SK-N-MC (cell line): ENCODE results near the gene ACADL.

Source experiments
- EZH2 ChIP-seq: fragments of 200-600 bp; sonication (generic); IDR thresholded peaks from one replicate; pipeline ENCODE4 v1.6.1; 2017; ENCODE audit warnings: antibody characterized with exemption
- FOXP2 ChIP-seq: optimal IDR thresholded peaks from 2 replicates; pipeline ENCODE3; 2011; ENCODE audit warnings: mild to moderate bottlenecking, moderate library complexity; ENCODE audit not compliant: insufficient read depth; ENCODE audit errors: extremely low read length, control extremely low read depth
- POLR2AphosphoS5 ChIP-seq: IDR thresholded peaks from 2 replicates; pipeline ENCODE4 v1.6.1; 2012; ENCODE audit warnings: mild to moderate bottlenecking, low read depth, low read length, borderline replicate concordance

DNA sequence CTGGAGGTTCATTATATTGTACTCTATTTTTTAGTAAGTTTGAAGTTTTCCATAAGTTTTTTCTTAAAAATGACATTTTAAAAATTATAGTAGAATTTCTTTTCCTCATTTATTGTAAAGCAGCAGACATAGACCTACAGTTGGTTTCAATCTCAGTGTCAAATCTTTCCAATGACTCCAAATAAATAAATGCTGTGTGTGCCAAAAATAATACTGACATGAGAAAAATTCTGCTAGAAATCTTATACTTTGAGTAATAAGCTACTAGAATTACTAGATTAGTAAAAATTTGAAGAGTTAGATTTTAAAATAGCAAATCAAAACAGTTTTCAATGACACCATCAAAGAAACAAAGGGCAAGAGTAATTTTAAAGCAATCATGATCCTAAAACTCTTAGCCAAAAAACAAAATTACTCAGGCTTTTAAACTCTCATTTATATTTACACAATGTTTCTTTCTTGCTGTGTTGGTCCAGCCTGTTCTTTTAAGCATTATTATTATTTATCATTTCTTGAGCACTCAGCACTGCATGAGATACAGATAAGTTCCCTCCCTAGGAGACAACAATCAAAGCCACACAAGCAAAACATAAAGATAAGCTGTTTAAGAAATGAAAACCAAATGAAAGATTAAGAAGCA lies 45.8 kb downstream of the ACADL start:
- TF ChIP-seq EZH2 (no peak), POLR2AphosphoS5 (no peak), FOXP2 (no peak)
